Kidney epithelial cell (primary cell): ENCODE measurements around the gene SPP1. TPM values are rescaled to one million over a fixed set of nuclear protein-coding genes. Genes with fewer than 3 reads are reported as not detected.
"Not testable (repeated sequence)": the region's sequence is repeated elsewhere in the genome, so short reads cannot be mapped to it uniquely, and the experiment has no call there.

Experiments used
- DNase-seq: peaks from one replicate; pipeline ENCODE4 v3.0.0-alpha.2; 2010; ENCODE audit warnings: low read depth
- H3K27me3 ChIP-seq: 2 replicates; pipeline ENCODE4 v1.6.0; 2011; ENCODE audit warnings: low read length; ENCODE audit not compliant: control insufficient read depth, insufficient read depth
- H3K36me3 ChIP-seq: 2 replicates; pipeline ENCODE4 v1.5.1; 2011; ENCODE audit warnings: low read length; ENCODE audit not compliant: control insufficient read depth, insufficient read depth
- H3K4me3 ChIP-seq: 2 replicates; pipeline ENCODE4 v1.5.1; 2011; ENCODE audit warnings: low read depth, mild to moderate bottlenecking, control low read depth, low read length
- CTCF ChIP-seq: IDR thresholded peaks from 2 replicates; pipeline ENCODE4 v1.5.1; 2011; ENCODE audit warnings: mild to moderate bottlenecking, moderate library complexity, low read length, control low read depth, inconsistent platforms; ENCODE audit not compliant: insufficient read depth, poor library complexity, severe bottlenecking
- total RNA-seq: library from RNA; depleted of rRNA; stranded (reverse); fragments of >200 nt; gene quantifications from 2 replicates; pipeline ENCODE4 v1.2.3, GENCODE V29; 2015

SPP1 gene
- total RNA-seq, 1 donor from 2014 or later: 160 TPM

- H3K4me3 ChIP-seq: no peak overlapping the region
- DNase-seq: no peak
- peaks cover 3% of the 10 kb centered on the region for H3K36me3 ChIP-seq
- TF ChIP-seq CTCF: no peak
- H3K27me3 ChIP-seq: no peaks in the 10 kb centered on the region
Observed at GRCh38 chr4:87985887-87986200, 10.3 kb downstream of the SPP1 start.

GRCh38 chr4:87986508-87986907 is 11.0 kb downstream of the SPP1 start:
- no peak for TF ChIP-seq CTCF
- no peak for DNase-seq
- Histone ChIP-seq H3K27me3 (no peaks in the 10 kb centered on the region), H3K36me3 (peaks cover under 1% of the 10 kb centered on the region), H3K4me3 (no peak overlapping the region)

GRCh38 chr4:87989765-87990164 is 14.3 kb downstream of the SPP1 start:
- Histone ChIP-seq H3K4me3 (no peak overlapping the region), H3K36me3 (no peaks in the 10 kb centered on the region), H3K27me3 (no peaks in the 10 kb centered on the region)
- TF ChIP-seq CTCF: no peak
- no peak for DNase-seq

- H3K36me3 ChIP-seq: no peaks in the 10 kb centered on the region
- no peaks in the 10 kb centered on the region for H3K27me3 ChIP-seq
- TF ChIP-seq CTCF: no peak
- no peak overlapping the region for H3K4me3 ChIP-seq
- no peak for DNase-seq
Observed at GRCh38 chr4:87995435-87995834, 19.9 kb downstream of the SPP1 start.

- not testable (repeated sequence) for H3K27me3 ChIP-seq, H3K36me3 ChIP-seq, DNase-seq, H3K4me3 ChIP-seq
Observed at GRCh38 chr4:87999191-87999691, 23.7 kb downstream of the SPP1 start.

GRCh38 chr4:88001871-88002270 is 26.4 kb downstream of the SPP1 start:
- H3K27me3 ChIP-seq: no peaks in the 10 kb centered on the region
- H3K4me3 ChIP-seq: no peak overlapping the region
- TF ChIP-seq CTCF: no peak
- DNase-seq: no peak
- H3K36me3 ChIP-seq: no peaks in the 10 kb centered on the region
